ENCODE measurements around the gene FNDC7.

The FNDC7 gene

GRCh38 chr1:108685529-108685928 lies 27.2 kb upstream of the FNDC7 start:
- H3K4me3 ChIP-seq (ENCODE audit: low read depth, low read length): no peak overlapping the region
- no peak for DNase-seq
- H3K36me3 ChIP-seq: no peaks in the 10 kb centered on the region
- no peaks in the 10 kb centered on the region for H3K9me3 ChIP-seq
- H3K4me1 ChIP-seq: no peaks in the 10 kb centered on the region
- H3K27me3 ChIP-seq: no peaks in the 10 kb centered on the region
- no peak for TF ChIP-seq CTCF (IDR thresholded peaks at IDR 0.05; ENCODE audit: low read depth, low read length)

- no peak overlapping the region for H3K4me3 ChIP-seq (ENCODE audit: low read depth, low read length)
- no peak for TF ChIP-seq CTCF (IDR thresholded peaks at IDR 0.05; ENCODE audit: low read depth, low read length)
- no peaks in the 10 kb centered on the region for H3K4me1 ChIP-seq
- no peaks in the 10 kb centered on the region for H3K36me3 ChIP-seq
- no peaks in the 10 kb centered on the region for H3K27me3 ChIP-seq
- H3K9me3 ChIP-seq: no peaks in the 10 kb centered on the region
- DNase-seq: no peak
Observed at GRCh38 chr1:108686614-108687313, 25.9 kb upstream of the FNDC7 start.

GRCh38 chr1:108691128-108691941 lies 21.4 kb upstream of the FNDC7 start:
- TF ChIP-seq CTCF (IDR thresholded peaks at IDR 0.05; ENCODE audit: low read depth, low read length): no peak
- H3K4me3 ChIP-seq (ENCODE audit: low read depth, low read length): peak overlapping the region; percentile 96
- H3K9me3 ChIP-seq: no peaks in the 10 kb centered on the region
- H3K36me3 ChIP-seq: peaks cover 29% of the 10 kb centered on the region
- DNase-seq: peak; percentile 19
- no peaks in the 10 kb centered on the region for H3K4me1 ChIP-seq
- H3K27me3 ChIP-seq: no peaks in the 10 kb centered on the region

- H3K27me3 ChIP-seq: no peaks in the 10 kb centered on the region
- no peak for TF ChIP-seq CTCF (IDR thresholded peaks at IDR 0.05; ENCODE audit: low read depth, low read length)
Observed at GRCh38 chr1:108691942-108692723, 20.6 kb upstream of the FNDC7 start, which contains the start of gene PRPF38B. TSS of gene PRPF38B (plus strand) at chr1:108692310. CDS start at chr1:108692592, 282 bp downstream.

GRCh38 chr1:108692724-108693655 lies 19.7 kb upstream of the FNDC7 start:
- H3K4me1 ChIP-seq: no peaks in the 10 kb centered on the region
- TF ChIP-seq CTCF (IDR thresholded peaks at IDR 0.05; ENCODE audit: low read depth, low read length): peak; percentile 48
- no peaks in the 10 kb centered on the region for H3K9me3 ChIP-seq
- H3K36me3 ChIP-seq: peaks cover 46% of the 10 kb centered on the region
- peak; percentile 62 for DNase-seq
- H3K27me3 ChIP-seq: no peaks in the 10 kb centered on the region
- peak overlapping the region; percentile 96 for H3K4me3 ChIP-seq (ENCODE audit: low read depth, low read length)

More at GRCh38 chr1:108691942-108692723, 20.6 kb upstream of the FNDC7 start, which contains the start of gene PRPF38B:
- H3K4me3 ChIP-seq (ENCODE audit: low read depth, low read length): peak within 1 kb of the TSS; percentile 96
- no peaks in the 10 kb centered on the region for H3K4me1 ChIP-seq
- H3K9me3 ChIP-seq: no peaks in the 10 kb centered on the region
- peaks cover 37% of the 10 kb centered on the region for H3K36me3 ChIP-seq
- DNase-seq: peak; percentile 94
